NCI-H345 treated with DMSO at 0.1 percent for 48 hours (cell line): Measurements from ENCODE around the gene RAB40C.

ENCODE experiments used
- DNase-seq: peaks from one replicate; lab custom pipeline; 2025; ENCODE audit not compliant: unreplicated experiment; lab: John Stamatoyannopoulos, UW

Gene RAB40C, protein sequence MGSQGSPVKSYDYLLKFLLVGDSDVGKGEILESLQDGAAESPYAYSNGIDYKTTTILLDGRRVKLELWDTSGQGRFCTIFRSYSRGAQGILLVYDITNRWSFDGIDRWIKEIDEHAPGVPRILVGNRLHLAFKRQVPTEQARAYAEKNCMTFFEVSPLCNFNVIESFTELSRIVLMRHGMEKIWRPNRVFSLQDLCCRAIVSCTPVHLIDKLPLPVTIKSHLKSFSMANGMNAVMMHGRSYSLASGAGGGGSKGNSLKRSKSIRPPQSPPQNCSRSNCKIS

GRCh38 chr16:589658-590187 is at the start of gene RAB40C:
RAB40C (plus strand) TSS chr16:590066; CDS start chr16:590292, 226 bp downstream.
- DNase-seq = peak; percentile 81

GRCh38 chr16:540645-541340 is 49.1 kb upstream of the RAB40C start:
- DNase-seq = no peak

DNA sequence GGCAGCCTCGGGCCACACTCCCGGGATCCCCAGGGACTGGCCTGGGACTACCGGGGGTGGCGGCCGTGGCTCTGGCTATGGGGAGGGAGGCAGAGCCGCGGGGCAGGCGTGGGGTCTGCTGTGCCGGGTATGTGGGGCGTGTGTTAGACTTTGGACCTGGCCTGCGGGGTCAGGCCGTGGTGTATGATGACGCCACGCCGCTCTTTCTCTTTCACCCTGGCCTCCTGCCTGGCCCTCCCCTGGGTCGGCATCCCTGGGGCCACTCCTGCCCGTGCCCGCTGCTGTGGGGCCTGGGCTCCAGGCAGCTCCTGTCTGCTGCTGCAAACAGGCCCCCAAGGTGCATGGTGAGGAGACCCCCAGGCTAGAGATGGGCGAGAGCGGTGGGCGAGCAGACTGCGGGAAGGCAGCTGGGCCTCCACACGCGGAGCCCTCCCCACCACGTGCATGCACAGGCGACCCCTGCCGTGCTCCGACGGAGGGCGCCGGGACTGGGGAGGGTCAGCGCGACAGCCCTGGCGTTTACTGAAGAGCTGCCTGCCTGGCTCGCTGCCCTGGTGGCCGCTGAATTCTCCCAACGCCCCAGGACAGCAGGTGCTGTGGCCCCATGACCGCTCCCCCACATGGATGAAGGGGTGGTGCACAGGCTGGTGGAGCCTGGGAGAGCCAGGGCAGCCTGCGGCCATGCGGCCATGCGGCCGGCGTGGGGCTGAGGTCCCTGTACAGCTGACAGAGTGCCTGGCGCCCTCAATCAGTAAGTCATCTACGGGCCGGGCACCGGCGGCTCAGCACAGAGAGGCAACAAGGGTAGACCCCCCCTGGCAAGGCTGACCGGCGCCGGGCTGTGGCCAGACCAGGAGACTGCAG is 46.3 kb upstream of the RAB40C start:
- DNase-seq = no peak

GRCh38 chr16:544517-544916 is 45.3 kb upstream of the RAB40C start:
- no peak for DNase-seq

DNA sequence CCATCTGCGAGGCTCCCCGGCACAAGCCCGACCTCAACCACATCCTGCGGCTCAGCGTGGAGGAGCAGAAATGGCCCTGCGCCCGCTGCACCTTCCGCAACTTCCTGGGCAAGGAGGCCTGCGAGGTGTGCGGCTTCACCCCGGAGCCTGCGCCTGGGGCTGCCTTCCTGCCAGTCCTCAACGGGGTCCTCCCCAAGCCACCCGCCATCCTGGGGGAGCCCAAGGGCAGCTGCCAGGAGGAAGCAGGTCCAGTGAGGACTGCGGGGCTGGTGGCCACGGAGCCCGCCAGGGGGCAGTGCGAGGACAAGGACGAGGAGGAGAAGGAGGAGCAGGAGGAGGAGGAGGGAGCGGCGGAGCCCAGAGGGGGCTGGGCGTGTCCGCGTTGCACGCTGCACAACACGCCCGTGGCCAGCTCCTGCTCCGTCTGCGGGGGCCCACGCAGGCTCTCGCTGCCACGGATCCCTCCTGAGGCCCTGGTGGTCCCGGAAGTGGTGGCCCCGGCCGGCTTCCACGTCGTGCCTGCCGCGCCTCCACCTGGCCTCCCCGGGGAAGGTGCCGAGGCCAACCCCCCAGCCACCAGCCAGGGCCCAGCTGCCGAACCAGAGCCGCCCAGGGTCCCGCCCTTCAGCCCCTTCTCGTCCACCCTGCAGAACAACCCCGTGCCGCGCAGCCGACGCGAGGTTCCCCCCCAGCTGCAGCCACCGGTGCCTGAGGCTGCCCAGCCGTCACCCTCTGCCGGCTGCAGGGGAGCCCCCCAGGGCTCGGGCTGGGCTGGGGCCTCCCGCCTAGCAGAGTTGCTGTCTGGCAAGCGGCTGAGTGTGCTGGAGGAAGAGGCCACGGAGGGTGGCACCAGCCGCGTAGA is 42.7 kb upstream of the RAB40C start:
- DNase-seq = no peak

- DNase-seq = no peak
These were observed 41.3 kb upstream of the RAB40C start for GRCh38 chr16:548586-548985.

DNA sequence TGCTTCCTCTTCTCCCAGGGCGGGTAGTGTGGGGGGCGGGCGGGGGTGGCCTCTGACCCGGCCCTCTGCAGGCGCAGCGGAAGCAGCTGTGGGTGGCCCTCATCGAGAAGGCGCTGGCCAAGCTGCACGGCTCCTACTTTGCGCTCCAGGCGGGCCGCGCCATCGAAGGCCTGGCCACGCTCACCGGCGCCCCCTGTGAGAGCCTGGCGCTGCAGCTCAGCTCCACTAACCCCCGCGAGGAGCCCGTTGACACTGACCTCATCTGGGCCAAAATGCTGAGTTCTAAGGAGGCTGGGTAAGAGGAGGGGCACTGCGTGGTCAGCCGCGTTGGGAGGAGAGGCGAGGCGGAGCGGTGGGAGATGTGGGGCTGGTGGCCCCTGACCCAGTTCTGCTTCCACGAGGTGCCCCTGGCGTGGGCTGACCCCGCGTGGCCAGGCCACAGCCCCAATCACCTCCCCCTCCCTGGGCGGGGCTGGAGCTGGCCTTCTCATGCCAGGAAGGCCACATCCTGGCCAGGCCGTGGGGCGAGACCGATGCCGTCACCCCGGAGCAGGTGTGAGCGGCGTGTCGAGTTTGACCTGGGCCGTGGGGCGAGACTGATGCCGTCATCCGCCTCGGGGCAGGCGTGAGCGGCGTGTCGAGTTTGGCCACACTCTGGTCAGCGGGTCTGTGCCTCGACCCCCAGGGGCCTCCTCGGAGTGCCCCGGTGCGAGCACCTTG is 40.2 kb upstream of the RAB40C start:
- DNase-seq = no peak

- DNase-seq = no peak
These were observed 38.7 kb upstream of the RAB40C start for GRCh38 chr16:551210-551609.

- DNase-seq = no peak
These were observed 37.7 kb upstream of the RAB40C start for GRCh38 chr16:552171-552570.

- DNase-seq = no peak
These were observed 36.1 kb upstream of the RAB40C start for GRCh38 chr16:553601-554296.

GRCh38 chr16:554297-554621 is 35.6 kb upstream of the RAB40C start:
- DNase-seq = no peak

DNA sequence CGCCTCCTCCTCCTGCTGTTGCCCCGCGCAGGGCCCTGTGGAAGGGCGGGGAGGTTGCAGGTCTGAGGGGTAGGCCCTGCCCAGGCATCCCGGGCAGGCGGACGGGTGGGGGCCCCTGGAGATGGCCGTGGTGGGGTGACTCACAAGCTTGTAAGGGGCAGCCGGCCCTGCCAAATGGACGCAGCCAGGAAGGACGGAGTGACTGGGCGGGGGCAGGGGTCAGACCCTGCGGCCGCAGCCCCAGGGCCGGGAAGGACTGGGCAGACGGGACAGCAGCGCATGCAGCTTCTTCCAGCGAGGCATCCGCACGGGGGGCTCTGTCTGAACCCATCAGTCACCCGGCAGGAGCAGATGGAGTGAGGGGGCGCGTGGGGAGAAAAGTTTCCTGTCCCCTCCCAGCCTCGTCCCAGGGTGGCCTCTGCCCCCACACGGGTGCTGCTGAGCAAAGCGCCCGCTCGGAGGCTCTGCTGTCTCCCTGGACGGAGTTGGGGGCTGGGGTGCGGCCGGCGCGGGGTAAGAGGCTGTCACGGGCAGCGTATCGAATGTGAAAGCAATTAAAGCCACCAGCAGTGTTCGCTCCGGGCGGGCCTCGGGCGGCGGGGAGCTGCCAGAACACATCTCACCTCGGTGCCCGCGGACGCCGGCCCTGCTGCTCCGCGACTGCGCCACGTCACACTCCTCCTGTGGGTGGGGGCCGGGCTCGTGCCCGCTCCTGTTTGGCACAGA is 35.1 kb upstream of the RAB40C start:
- DNase-seq = no peak

GRCh38 chr16:555528-556473 is 34.1 kb upstream of the RAB40C start:
- DNase-seq = no peak

DNA sequence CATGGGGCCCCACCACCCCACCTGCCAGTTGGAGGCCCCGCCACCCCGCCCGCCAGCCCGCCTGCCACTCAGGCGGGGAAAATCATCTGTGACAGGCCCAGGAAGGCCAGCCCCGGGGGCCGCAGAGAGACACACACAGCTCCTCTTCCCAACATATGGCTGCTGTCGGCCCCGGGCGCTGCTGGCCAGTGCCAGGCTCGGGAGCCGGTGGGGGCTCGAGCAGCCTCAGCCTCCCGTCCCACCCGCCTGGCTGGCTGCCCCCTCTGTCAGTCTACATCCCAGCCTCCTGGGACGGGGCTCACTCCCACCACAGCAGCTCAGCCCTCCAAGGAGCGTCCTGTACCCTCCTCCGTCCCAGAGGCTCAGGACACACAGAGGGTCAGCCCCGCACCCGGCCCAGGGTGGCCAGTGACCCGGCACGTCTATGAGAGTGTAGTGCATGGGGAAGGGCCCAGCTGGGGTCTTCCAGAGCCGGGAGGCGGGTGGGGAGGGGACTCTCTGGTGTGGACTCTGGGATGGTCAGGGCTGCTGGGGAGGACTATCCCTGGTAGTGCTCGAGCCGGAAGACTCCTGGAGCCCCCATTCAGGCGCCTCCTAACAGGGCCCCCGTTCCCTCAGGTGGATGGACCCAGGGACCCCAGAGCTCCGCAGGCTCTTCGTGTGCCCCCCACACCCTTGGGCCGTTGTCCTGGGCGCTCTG is 33.2 kb upstream of the RAB40C start:
- no peak for DNase-seq

GRCh38 chr16:557463-558297 is 32.2 kb upstream of the RAB40C start:
- no peak for DNase-seq

DNA sequence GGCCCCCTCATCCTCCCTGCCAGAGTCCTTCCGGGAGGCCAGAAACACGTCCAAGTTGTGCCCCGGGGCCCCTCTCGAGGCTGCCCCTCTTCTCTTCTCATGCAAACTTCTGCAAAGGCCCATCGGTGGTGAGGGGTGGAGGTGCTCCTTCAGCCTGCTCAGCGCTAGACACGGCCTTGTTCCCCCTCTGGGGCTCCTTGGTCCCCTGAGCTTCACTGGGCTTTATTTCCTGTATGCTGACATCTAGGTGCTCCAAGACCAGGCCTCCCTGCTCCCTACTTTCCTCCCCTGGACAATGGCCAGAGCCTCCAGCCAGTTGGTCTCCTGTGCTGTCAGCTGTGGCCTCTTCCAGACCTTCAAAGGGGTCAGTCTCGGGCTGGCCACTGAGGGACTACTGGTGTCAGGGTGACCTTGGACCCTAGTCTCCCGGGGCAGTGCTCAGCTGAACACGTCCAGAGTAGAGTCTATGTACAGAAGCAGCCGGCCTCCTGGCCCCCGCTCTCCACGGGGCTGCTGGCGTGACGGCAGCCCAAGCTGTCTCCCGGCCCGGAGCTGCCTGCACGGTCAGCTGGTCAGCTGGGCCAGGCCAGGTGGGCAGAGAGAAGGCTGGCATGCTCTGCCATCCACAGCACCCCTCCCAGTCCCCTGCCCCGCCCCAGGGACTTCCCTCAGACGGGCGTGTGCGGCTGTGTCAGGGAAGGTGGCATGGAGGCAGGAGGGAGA is 31.4 kb upstream of the RAB40C start:
- no peak for DNase-seq
